ENCODE measurements around the gene ANKRD16. TPM values are rescaled to one million over a fixed set of nuclear protein-coding genes. Genes with fewer than 3 reads are reported as not detected.

Gene ANKRD16
- total RNA-seq, 1 experiment from 2014 or later, result 4.9 TPM

DNA sequence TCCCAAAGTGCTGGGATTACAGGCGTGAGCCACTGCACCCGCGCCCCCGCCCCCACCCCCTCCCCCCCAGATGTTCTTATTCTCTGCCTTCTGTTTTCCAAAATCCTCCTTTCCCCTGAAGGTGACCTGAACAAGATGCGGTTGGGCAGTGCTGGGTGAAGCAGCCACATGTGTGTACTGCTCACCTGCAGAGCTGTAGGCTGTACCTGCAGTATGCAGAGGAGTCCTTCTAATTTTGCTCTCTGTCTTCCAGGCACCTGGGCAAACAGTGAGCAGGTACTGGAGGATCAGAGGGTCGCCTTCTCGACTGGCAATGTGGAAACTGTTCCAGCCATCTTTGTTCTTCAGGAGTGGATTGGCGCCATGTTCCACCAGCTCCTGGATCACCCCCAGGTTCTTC lies 2.1 kb downstream of the ANKRD16 start:
- Histone ChIP-seq H3K36me3 (ENCODE audit: low read depth, low read length) (no peaks in the 10 kb centered on the region), H2AFZ (ENCODE audit: low read length) (no peak overlapping the region), H3K79me2 (ENCODE audit: low read length) (peaks cover 37% of the 10 kb centered on the region), H3K4me2 (ENCODE audit: low read length) (0 out of 2 replicates have a peak overlapping the region, but pooled peaks have one; percentile 86), H3K27ac (ENCODE audit: low read length) (no peak overlapping the region), H3K4me3 (ENCODE audit: low read length) (no peak overlapping the region), H3K9ac (ENCODE audit: low read length) (no peak overlapping the region), H3K4me1 (ENCODE audit: insufficient read depth, low read length) (peaks cover 4% of the 10 kb centered on the region), H3K9me3 (ENCODE audit: low read length) (no peaks in the 10 kb centered on the region), H3K27me3 (ENCODE audit: low read length) (no peaks in the 10 kb centered on the region), H3K9me2 (replicated peaks; ENCODE audit: low read length) (no peaks in the 10 kb centered on the region), H3F3A (ENCODE audit: low read length, unreplicated experiment) (no peaks in the 10 kb centered on the region), H4K20me1 (ENCODE audit: low read length) (0 out of 2 replicates have a peak, but pooled peaks cover 4% of the 10 kb centered on the region)
- CTCF ChIA-PET, result interaction anchor here (0.6 kb wide), 1 partner anchor 58 kb away, joined by 16 read pairs; no protein-coding TSS in a partner anchor
- intact Hi-C loops (cut with micrococcal nuclease), result loop anchor here (5.0 to 10.0 kb wide), 2 partner anchors 75 to 203 kb away; partner anchors contain the start of genes GDI2 and TASOR2
- BruUV-seq (replicated peaks), result no TSS peak
- POLR2A ChIA-PET (ENCODE audit: unreplicated experiment), result no interaction called here
- ATAC-seq, result no peak
- no peak for TF ChIP-seq EZH2 (IDR thresholded peaks at IDR 0.05; ENCODE audit: low read length, unreplicated experiment)
- DNase-seq, result no peak

- H3K9ac ChIP-seq (ENCODE audit: low read length), result no peak overlapping the region
- DNase-seq (no peak), ATAC-seq (no peak)
- H3K4me3 ChIP-seq (ENCODE audit: low read length), result no peak overlapping the region
- CTCF ChIA-PET, result interaction anchor here (0.6 kb wide), 1 partner anchor 59 kb away, joined by 16 read pairs; no protein-coding TSS in a partner anchor
- H3K4me1 ChIP-seq (ENCODE audit: insufficient read depth, low read length), result peaks cover 4% of the 10 kb centered on the region
- 0 out of 2 replicates have a peak, but pooled peaks cover 3% of the 10 kb centered on the region for H4K20me1 ChIP-seq (ENCODE audit: low read length)
- H3K27ac ChIP-seq (ENCODE audit: low read length), result no peak overlapping the region
- POLR2A ChIA-PET (ENCODE audit: unreplicated experiment), result no interaction called here
- H2AFZ ChIP-seq (ENCODE audit: low read length), result no peak overlapping the region
- peaks cover 31% of the 10 kb centered on the region for H3K79me2 ChIP-seq (ENCODE audit: low read length)
- no TSS peak for BruUV-seq (replicated peaks)
- H3K4me2 ChIP-seq (ENCODE audit: low read length), result no peak overlapping the region
- TF ChIP-seq, protein P1, sequence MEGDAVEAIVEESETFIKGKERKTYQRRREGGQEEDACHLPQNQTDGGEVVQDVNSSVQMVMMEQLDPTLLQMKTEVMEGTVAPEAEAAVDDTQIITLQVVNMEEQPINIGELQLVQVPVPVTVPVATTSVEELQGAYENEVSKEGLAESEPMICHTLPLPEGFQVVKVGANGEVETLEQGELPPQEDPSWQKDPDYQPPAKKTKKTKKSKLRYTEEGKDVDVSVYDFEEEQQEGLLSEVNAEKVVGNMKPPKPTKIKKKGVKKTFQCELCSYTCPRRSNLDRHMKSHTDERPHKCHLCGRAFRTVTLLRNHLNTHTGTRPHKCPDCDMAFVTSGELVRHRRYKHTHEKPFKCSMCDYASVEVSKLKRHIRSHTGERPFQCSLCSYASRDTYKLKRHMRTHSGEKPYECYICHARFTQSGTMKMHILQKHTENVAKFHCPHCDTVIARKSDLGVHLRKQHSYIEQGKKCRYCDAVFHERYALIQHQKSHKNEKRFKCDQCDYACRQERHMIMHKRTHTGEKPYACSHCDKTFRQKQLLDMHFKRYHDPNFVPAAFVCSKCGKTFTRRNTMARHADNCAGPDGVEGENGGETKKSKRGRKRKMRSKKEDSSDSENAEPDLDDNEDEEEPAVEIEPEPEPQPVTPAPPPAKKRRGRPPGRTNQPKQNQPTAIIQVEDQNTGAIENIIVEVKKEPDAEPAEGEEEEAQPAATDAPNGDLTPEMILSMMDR (conservative IDR thresholded peaks at IDR 0.05; ENCODE audit: low read depth, low read length), result no peak
- TF ChIP-seq EZH2phosphoT487 (IDR thresholded peaks at IDR 0.05; ENCODE audit: borderline replicate concordance, low read length) (no peak), EZH2 (IDR thresholded peaks at IDR 0.05; ENCODE audit: low read length, unreplicated experiment) (no peak)
- intact Hi-C loops (cut with micrococcal nuclease), result loop anchor here (5.0 to 10.0 kb wide), 2 partner anchors 75 to 202 kb away; partner anchors contain the start of genes GDI2 and TASOR2
- no peaks in the 10 kb centered on the region for H3K36me3 ChIP-seq (ENCODE audit: low read depth, low read length)
- no peaks in the 10 kb centered on the region for H3K9me2 ChIP-seq (replicated peaks; ENCODE audit: low read length)
- H3K9me3 ChIP-seq (ENCODE audit: low read length), result no peaks in the 10 kb centered on the region
- no peaks in the 10 kb centered on the region for H3F3A ChIP-seq (ENCODE audit: low read length, unreplicated experiment)
- H3K27me3 ChIP-seq (ENCODE audit: low read length), result no peaks in the 10 kb centered on the region
Observed at GRCh38 chr10:5887029-5887428, 2.7 kb downstream of the ANKRD16 start.

DNA sequence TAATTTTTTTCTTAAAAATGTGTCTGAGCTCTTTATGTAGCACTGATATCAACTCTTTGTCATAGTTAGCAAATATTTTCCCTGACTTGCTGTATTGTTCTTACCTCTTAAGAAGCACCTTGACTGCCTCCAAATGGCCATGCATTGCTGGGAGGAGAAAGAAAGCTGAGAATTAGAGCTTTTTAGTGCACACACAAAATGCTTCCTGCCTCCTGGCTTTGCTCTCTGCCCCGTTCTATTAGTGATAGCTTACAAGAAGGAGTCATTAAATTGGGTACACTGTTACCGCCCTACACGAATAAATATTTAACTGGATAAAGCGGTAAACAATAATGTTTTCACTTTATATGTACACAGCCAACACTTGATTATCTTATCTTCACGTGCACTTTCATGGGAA lies 4.1 kb downstream of the ANKRD16 start:
- Histone ChIP-seq H3K9me3 (ENCODE audit: low read length) (no peaks in the 10 kb centered on the region), H3K4me1 (ENCODE audit: insufficient read depth, low read length) (no peaks in the 10 kb centered on the region; the same call in 1 of the 2 replicates), H3K4me3 (ENCODE audit: low read length) (no peak overlapping the region), H3F3A (ENCODE audit: low read length, unreplicated experiment) (no peaks in the 10 kb centered on the region), H3K9ac (ENCODE audit: low read length) (no peak overlapping the region), H3K27me3 (ENCODE audit: low read length) (no peaks in the 10 kb centered on the region), H2AFZ (ENCODE audit: low read length) (no peak overlapping the region), H3K79me2 (ENCODE audit: low read length) (peaks cover 17% of the 10 kb centered on the region), H3K9me2 (replicated peaks; ENCODE audit: low read length) (no peaks in the 10 kb centered on the region), H3K36me3 (ENCODE audit: low read depth, low read length) (no peaks in the 10 kb centered on the region), H4K20me1 (ENCODE audit: low read length) (no peaks in the 10 kb centered on the region), H3K4me2 (ENCODE audit: low read length) (no peak overlapping the region), H3K27ac (ENCODE audit: low read length) (no peak overlapping the region)
- BruUV-seq (replicated peaks), result no TSS peak
- ATAC-seq (no peak), DNase-seq (no peak)
- TF ChIP-seq, protein P1 (conservative IDR thresholded peaks at IDR 0.05; ENCODE audit: low read depth, low read length), result no peak
- no peak for TF ChIP-seq EZH2 (IDR thresholded peaks at IDR 0.05; ENCODE audit: low read length, unreplicated experiment)
- TF ChIP-seq EZH2phosphoT487 (IDR thresholded peaks at IDR 0.05; ENCODE audit: borderline replicate concordance, low read length), result no peak
- intact Hi-C loops (cut with micrococcal nuclease), result loop anchor here (5.0 to 10.0 kb wide), 2 partner anchors 73 to 201 kb away; partner anchors contain the start of genes GDI2 and TASOR2
- ChIA-PET POLR2A (ENCODE audit: unreplicated experiment) (no interaction called here), CTCF (interaction anchor here (0.6 kb wide), 2 partner anchors 39 to 42 kb away, joined by 3 to 6 read pairs; no protein-coding TSS in a partner anchor)

All from PC-3 (cell line).